ENCODE measurements around the gene PLEKHM3.
"Not testable (repeated sequence)": the region's sequence is repeated elsewhere in the genome, so short reads cannot be mapped to it uniquely, and the experiment has no call there.

PLEKHM3 gene

GRCh38 chr2:207813221-207813916 lies 212.0 kb downstream of the PLEKHM3 start:
- no peak for TF ChIP-seq ZNF274 (IDR thresholded peaks at IDR 0.05; ENCODE audit: low read depth, low read length)
- H3K4me3 ChIP-seq (ENCODE audit: low read length), result no peak overlapping the region

GRCh38 chr2:207812726-207813080 lies 212.6 kb downstream of the PLEKHM3 start:
- no peak overlapping the region for H3K4me3 ChIP-seq (ENCODE audit: low read length)
- TF ChIP-seq ZNF274 (IDR thresholded peaks at IDR 0.05; ENCODE audit: low read depth, low read length), result no peak

- no peak overlapping the region for H3K4me3 ChIP-seq (ENCODE audit: low read length)
- TF ChIP-seq ZNF274 (IDR thresholded peaks at IDR 0.05; ENCODE audit: low read depth, low read length), result no peak
Observed at GRCh38 chr2:207812058-207812725, 213.1 kb downstream of the PLEKHM3 start.

GRCh38 chr2:207811658-207812057 lies 213.7 kb downstream of the PLEKHM3 start:
- H3K4me3 ChIP-seq (ENCODE audit: low read length), result not testable (repeated sequence)

GRCh38 chr2:207810200-207810788 lies 215.0 kb downstream of the PLEKHM3 start:
- no peak for TF ChIP-seq ZNF274 (IDR thresholded peaks at IDR 0.05; ENCODE audit: low read depth, low read length)
- H3K4me3 ChIP-seq (ENCODE audit: low read length), result no peak overlapping the region

- H3K4me3 ChIP-seq (ENCODE audit: low read length), result no peak overlapping the region
- no peak for TF ChIP-seq ZNF274 (IDR thresholded peaks at IDR 0.05; ENCODE audit: low read depth, low read length)
Observed at GRCh38 chr2:207808119-207808518, 217.2 kb downstream of the PLEKHM3 start.

GRCh38 chr2:207807516-207807915 lies 217.8 kb downstream of the PLEKHM3 start:
- no peak for TF ChIP-seq ZNF274 (IDR thresholded peaks at IDR 0.05; ENCODE audit: low read depth, low read length)
- H3K4me3 ChIP-seq (ENCODE audit: low read length), result no peak overlapping the region

GRCh38 chr2:207805566-207806226 lies 219.6 kb downstream of the PLEKHM3 start:
- no peak for TF ChIP-seq ZNF274 (IDR thresholded peaks at IDR 0.05; ENCODE audit: low read depth, low read length)

GRCh38 chr2:207802650-207803049 lies 222.7 kb downstream of the PLEKHM3 start:
- no peak for TF ChIP-seq ZNF274 (IDR thresholded peaks at IDR 0.05; ENCODE audit: low read depth, low read length)
- H3K4me3 ChIP-seq (ENCODE audit: low read length), result no peak overlapping the region

More at GRCh38 chr2:207805566-207806226, 219.6 kb downstream of the PLEKHM3 start:
- H3K4me3 ChIP-seq (ENCODE audit: low read length), result no peak overlapping the region

GRCh38 chr2:207801259-207801658 lies 224.1 kb downstream of the PLEKHM3 start:
- no peak for TF ChIP-seq ZNF274 (IDR thresholded peaks at IDR 0.05; ENCODE audit: low read depth, low read length)
- no peak overlapping the region for H3K4me3 ChIP-seq (ENCODE audit: low read length)

- no peak for TF ChIP-seq ZNF274 (IDR thresholded peaks at IDR 0.05; ENCODE audit: low read depth, low read length)
- no peak overlapping the region for H3K4me3 ChIP-seq (ENCODE audit: low read length)
Observed at GRCh38 chr2:207796585-207797350, 228.6 kb downstream of the PLEKHM3 start.

- TF ChIP-seq ZNF274 (IDR thresholded peaks at IDR 0.05; ENCODE audit: low read depth, low read length), result no peak
- H3K4me3 ChIP-seq (ENCODE audit: low read length), result no peak overlapping the region
Observed at GRCh38 chr2:207792244-207792785, 233.0 kb downstream of the PLEKHM3 start.

GRCh38 chr2:207791579-207792243 lies 233.6 kb downstream of the PLEKHM3 start:
- no peak overlapping the region for H3K4me3 ChIP-seq (ENCODE audit: low read length)
- no peak for TF ChIP-seq ZNF274 (IDR thresholded peaks at IDR 0.05; ENCODE audit: low read depth, low read length)

Measured in GM08714 (cell line).